ENCODE data around the gene HOXA7. TPM values are rescaled to one million over a fixed set of nuclear protein-coding genes. Genes with fewer than 3 reads are reported as not detected.

The HOXA7 gene
- total RNA-seq, 1 donor = 3.6 TPM

DNA sequence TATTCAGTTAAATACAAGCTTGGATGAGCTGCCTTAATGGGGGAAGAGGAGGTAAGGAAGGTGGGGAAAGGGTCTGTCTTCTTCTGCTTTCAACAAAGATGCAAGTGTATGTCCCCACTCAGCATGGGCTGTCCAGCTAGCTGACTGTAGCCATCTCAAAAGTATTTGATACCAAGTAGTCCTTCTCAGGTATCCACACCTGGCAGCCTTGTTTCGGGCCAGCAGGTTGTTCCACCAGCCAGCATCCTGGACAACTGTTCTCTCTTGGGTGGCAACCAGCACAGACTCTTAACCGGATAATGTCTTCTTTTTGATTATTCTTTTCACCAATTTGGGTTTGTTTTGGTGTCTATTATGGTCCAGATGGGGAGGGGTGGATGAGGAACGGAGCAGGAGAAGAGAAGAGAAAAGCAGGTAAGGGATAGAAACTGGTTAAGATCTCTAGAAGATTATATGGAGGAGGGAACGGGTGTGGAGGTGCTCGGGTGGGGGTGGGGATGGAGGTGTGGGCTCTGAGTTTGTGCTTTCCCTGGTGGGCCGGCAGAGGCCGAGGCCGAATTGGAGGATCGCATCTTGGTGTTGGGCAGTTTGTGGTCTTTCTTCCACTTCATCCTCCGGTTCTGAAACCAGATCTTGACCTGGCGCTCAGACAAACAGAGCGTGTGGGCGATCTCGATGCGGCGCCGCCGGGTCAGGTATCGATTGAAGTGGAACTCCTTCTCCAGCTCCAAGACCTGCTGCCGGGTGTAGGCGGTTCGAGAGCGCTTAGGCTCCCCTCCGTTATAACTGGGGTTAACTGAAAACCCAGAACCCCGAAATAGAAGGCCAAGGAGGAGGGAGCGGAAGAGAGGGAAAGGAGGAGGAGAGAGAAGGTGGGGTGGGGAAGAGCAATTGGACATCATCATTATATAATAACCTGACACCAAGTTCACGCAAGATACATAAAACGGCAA lies 27.4 kb downstream of the HOXA7 start:
- DNase-seq (ENCODE audit: insufficient read length, low spot score, missing footprints) = peak; percentile 53
- H3K4me3 ChIP-seq (ENCODE audit: insufficient read depth, low read length) = peak overlapping the region; percentile 76
- no peaks in the 10 kb centered on the region for H3K9me3 ChIP-seq (ENCODE audit: low read depth, low read length)
- peaks cover 38% of the 10 kb centered on the region for H3K79me2 ChIP-seq (ENCODE audit: insufficient read depth, low read length)
- no peak overlapping the region for H3K27ac ChIP-seq (ENCODE audit: low read depth, low read length)
- peak overlapping the region; percentile 72 for H3K4me2 ChIP-seq (ENCODE audit: insufficient read depth, low read length)
- H2AFZ ChIP-seq (ENCODE audit: low read length) = no peak overlapping the region
- no peaks in the 10 kb centered on the region for H3K36me3 ChIP-seq (ENCODE audit: insufficient read depth, low read length)
- no peak for TF ChIP-seq CTCF (IDR thresholded peaks at IDR 0.05; ENCODE audit: extremely low read depth, low read depth, low read length)
- peaks cover 15% of the 10 kb centered on the region for H3K4me1 ChIP-seq (ENCODE audit: insufficient read depth, low read length)
- no peaks in the 10 kb centered on the region for H4K20me1 ChIP-seq (ENCODE audit: insufficient read depth, low read length)
- no peaks in the 10 kb centered on the region for H3K27me3 ChIP-seq (ENCODE audit: insufficient read depth, low read length)

- Histone ChIP-seq H3K27ac (ENCODE audit: low read depth, low read length) (no peak overlapping the region), H2AFZ (ENCODE audit: low read length) (no peak overlapping the region), H3K27me3 (ENCODE audit: insufficient read depth, low read length) (no peaks in the 10 kb centered on the region), H3K4me1 (ENCODE audit: insufficient read depth, low read length) (peaks cover 11% of the 10 kb centered on the region), H3K4me2 (ENCODE audit: insufficient read depth, low read length) (no peak overlapping the region), H3K36me3 (ENCODE audit: insufficient read depth, low read length) (no peaks in the 10 kb centered on the region), H3K4me3 (ENCODE audit: insufficient read depth, low read length) (no peak overlapping the region), H3K79me2 (ENCODE audit: insufficient read depth, low read length) (peaks cover 28% of the 10 kb centered on the region), H4K20me1 (ENCODE audit: insufficient read depth, low read length) (no peaks in the 10 kb centered on the region), H3K9me3 (ENCODE audit: low read depth, low read length) (no peaks in the 10 kb centered on the region)
- DNase-seq (ENCODE audit: insufficient read length, low spot score, missing footprints) = peak; percentile 66
- TF ChIP-seq CTCF (IDR thresholded peaks at IDR 0.05; ENCODE audit: extremely low read depth, low read depth, low read length) = no peak
These were observed 28.4 kb downstream of the HOXA7 start for GRCh38 chr7:27128034-27128433.

DNA sequence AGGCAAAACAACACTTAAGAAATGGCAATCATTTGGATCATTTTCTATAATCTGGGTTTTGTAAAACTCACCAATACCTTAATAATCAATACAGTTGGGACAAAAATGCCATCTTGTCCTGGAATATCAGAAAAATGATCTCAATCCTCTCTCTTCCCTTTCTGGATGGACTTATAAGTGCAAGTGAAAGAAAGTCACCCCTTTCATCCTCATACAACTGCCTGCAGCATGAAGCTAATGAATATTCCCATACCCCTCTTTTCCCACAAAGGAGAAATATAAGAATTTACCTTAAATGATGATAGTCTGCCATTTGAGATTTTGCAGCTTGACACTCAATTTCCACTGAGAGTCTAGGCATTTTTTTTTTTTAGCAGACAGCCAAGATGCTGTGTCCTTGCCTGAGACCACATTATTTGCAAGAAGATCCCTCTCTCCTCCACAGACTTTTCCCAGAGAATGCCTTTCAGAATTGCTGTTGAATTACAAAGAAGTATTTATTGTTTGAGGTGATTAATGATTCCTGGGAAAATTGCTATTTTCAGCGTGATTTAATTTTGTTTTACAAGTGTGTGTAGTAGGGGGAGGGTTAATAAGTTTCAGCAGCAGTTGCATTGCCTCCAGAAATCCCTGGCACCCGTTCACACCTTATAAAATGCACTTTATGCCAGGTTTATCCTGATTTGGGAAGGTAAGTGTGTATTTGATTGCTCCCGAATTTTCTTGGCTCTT lies 29.7 kb downstream of the HOXA7 start:
- peak; percentile 21 for DNase-seq (ENCODE audit: insufficient read length, low spot score, missing footprints)
- H3K36me3 ChIP-seq (ENCODE audit: insufficient read depth, low read length) = peaks cover 5% of the 10 kb centered on the region
- H3K4me1 ChIP-seq (ENCODE audit: insufficient read depth, low read length) = peaks cover 10% of the 10 kb centered on the region
- no peaks in the 10 kb centered on the region for H3K27me3 ChIP-seq (ENCODE audit: insufficient read depth, low read length)
- H3K79me2 ChIP-seq (ENCODE audit: insufficient read depth, low read length) = peaks cover 17% of the 10 kb centered on the region
- no peak overlapping the region for H3K4me2 ChIP-seq (ENCODE audit: insufficient read depth, low read length)
- H4K20me1 ChIP-seq (ENCODE audit: insufficient read depth, low read length) = peaks cover 4% of the 10 kb centered on the region
- H2AFZ ChIP-seq (ENCODE audit: low read length) = no peak overlapping the region
- no peaks in the 10 kb centered on the region for H3K9me3 ChIP-seq (ENCODE audit: low read depth, low read length)
- no peak overlapping the region for H3K4me3 ChIP-seq (ENCODE audit: insufficient read depth, low read length)
- no peak for TF ChIP-seq CTCF (IDR thresholded peaks at IDR 0.05; ENCODE audit: extremely low read depth, low read depth, low read length)
- H3K27ac ChIP-seq (ENCODE audit: low read depth, low read length) = no peak overlapping the region

GRCh38 chr7:27125986-27126394 lies 30.5 kb downstream of the HOXA7 start:
- Histone ChIP-seq H2AFZ (ENCODE audit: low read length) (no peak overlapping the region), H3K27ac (ENCODE audit: low read depth, low read length) (no peak overlapping the region), H4K20me1 (ENCODE audit: insufficient read depth, low read length) (peaks cover 4% of the 10 kb centered on the region), H3K9me3 (ENCODE audit: low read depth, low read length) (no peaks in the 10 kb centered on the region), H3K36me3 (ENCODE audit: insufficient read depth, low read length) (peaks cover 9% of the 10 kb centered on the region), H3K4me2 (ENCODE audit: insufficient read depth, low read length) (no peak overlapping the region), H3K27me3 (ENCODE audit: insufficient read depth, low read length) (no peaks in the 10 kb centered on the region), H3K79me2 (ENCODE audit: insufficient read depth, low read length) (peaks cover 12% of the 10 kb centered on the region), H3K4me1 (ENCODE audit: insufficient read depth, low read length) (peaks cover 4% of the 10 kb centered on the region), H3K4me3 (ENCODE audit: insufficient read depth, low read length) (no peak overlapping the region)
- TF ChIP-seq CTCF (IDR thresholded peaks at IDR 0.05; ENCODE audit: extremely low read depth, low read depth, low read length) = no peak
- peak; percentile 78 for DNase-seq (ENCODE audit: insufficient read length, low spot score, missing footprints)
